RPMI7951 (cell line): Measurements from ENCODE around the gene RTP5. TPM values are rescaled to one million over a fixed set of nuclear protein-coding genes. Genes with fewer than 3 reads are reported as not detected.

Source experiments
- DNase-seq: peaks from one replicate; pipeline ENCODE4 v3.0.0-alpha.2; 2012; ENCODE audit warnings: low read depth
- total RNA-seq: library from RNA; depleted of rRNA; stranded (reverse); fragments of >200 nt; shearing (Covaris generic); gene quantifications from 2 replicates; pipeline ENCODE4 v1.2.3, GENCODE V29; 2014

RTP5 gene
- total RNA-seq, 1 experiment from 2014 or later = not detected

DNA sequence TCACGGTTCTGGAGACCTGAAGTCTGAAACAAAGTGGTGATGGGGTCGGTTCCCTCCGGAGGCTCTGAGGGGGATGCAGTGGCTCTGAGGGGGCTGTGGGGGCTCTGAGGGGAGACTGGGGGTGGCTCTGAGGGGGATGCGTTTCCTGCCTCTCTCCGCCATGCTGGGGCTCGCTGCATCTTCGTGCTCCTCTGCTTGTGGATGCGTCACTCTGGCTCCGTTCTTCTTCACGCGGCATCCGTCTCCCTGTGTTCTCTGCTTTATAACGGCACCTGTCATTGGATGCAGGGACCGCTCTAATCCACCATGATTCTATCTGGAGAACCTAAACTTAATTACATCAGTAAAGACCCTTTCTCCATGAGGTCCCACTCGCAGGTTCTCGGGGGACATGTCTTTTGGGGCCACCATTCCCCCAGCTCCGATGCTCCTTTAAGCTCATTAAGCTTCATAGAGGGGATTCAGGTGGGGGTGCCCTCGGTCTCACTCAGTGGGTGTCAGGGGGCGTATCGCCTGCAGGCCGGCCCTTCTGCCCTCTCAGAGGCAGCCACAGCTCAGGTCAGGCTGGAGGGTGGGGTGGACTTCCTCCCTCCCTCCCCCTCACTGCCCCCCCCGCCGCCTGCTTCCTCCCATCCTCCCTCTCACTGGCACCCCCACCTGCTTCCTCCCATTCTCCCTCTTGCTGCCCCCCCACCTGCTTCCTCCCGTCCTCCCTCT is 18.4 kb downstream of the RTP5 start:
- DNase-seq = no peak

DNA sequence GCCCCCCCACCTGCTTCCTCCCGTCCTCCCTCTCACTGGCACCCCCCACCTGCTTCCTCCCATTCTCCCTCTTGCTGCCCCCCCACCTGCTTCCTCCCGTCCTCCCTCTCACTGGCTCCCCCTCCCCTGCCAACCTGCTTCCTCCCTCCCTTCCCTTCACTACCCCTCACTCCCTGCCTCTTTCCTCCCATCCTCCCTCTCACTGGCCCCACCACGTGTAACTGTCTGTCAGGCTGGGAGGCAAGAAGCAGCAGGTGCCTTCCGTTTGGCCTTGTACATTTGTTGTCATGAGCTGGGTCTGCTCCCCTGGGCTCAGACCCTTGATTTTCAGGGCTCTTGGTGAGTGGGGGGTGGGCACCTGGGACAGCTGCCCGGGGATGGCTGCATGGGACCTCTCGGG is 19.1 kb downstream of the RTP5 start:
- no peak for DNase-seq

DNA sequence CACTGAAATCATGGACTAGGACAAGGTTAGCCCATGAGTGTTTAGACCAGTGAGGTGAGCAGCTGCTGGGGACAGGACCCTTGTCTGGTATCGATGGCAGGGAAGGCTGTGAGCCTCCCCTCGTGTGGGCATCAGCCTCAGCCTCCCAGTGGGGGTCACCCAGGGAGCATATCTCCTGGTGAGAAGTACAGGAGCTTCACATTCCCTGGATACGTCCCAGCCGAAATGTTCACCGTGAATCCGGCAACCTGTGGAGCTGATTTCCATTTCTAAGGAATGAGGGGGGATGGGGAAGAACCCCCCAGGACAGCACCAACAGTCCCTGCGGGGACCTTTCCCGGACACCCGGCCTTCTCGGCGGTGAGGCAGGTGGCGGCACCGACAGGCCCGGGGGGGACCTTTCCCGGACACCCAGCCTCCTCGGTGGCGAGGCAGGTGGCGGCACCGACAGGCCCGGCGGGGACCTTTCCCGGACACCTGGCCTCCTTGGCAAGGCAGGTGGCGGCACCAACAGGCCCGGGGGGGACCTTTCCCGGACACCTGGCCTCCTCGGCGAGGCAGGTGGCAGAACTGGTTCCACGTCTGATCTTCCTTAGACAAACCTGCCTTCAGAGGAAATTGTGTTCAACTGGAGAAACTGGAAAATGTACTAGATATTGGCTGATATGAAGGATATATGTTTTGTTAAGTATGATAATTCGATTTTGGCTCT is 21.2 kb downstream of the RTP5 start:
- DNase-seq = no peak

DNA sequence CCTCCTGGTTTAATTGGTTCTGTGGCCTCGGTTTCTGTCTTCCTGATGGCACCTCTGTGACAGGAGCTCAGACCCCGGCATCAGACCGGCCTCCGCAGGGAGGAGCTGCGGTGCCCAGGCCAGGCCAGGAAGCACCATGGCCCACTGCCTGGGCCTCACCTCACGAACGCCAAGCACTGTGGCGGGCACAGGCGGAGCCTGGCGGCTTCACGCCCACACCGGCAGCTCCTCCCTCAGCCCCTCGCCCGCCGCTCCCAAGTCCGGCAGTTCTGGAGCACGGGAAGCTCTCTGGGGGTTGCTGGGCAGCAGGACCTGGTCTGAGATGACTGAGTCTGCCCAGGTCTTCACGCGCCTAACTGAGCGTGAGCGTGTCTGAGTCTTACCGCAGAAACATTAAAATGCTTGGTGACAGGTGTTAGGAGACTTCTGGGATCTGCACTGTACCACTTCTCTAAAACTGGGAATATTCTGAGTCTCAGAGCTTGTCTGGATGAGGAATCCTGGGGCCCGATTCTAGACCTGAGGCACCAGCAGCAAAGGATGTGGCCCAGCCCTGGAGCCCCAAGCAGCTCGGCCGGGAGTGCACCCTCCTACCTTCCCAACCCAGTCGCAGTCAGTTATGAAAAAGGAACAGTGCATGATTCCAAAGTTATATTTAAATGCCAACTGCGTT is 21.9 kb downstream of the RTP5 start:
- no peak for DNase-seq

DNA sequence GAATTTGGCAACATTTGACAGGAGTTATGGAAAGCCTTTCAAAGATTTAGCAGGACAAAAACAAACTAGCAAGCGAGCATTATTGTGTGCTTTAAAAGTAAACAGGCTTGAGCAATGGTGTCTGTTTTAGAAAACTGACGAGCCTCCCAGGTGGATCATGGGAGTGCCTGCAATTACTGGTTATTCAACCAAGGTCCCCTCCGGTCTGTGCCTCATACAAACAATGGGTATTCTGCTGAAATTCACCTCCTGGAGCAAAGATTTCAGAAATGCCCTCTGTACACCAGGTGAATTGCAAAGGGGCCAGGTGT is 22.4 kb downstream of the RTP5 start:
- DNase-seq = no peak

DNA sequence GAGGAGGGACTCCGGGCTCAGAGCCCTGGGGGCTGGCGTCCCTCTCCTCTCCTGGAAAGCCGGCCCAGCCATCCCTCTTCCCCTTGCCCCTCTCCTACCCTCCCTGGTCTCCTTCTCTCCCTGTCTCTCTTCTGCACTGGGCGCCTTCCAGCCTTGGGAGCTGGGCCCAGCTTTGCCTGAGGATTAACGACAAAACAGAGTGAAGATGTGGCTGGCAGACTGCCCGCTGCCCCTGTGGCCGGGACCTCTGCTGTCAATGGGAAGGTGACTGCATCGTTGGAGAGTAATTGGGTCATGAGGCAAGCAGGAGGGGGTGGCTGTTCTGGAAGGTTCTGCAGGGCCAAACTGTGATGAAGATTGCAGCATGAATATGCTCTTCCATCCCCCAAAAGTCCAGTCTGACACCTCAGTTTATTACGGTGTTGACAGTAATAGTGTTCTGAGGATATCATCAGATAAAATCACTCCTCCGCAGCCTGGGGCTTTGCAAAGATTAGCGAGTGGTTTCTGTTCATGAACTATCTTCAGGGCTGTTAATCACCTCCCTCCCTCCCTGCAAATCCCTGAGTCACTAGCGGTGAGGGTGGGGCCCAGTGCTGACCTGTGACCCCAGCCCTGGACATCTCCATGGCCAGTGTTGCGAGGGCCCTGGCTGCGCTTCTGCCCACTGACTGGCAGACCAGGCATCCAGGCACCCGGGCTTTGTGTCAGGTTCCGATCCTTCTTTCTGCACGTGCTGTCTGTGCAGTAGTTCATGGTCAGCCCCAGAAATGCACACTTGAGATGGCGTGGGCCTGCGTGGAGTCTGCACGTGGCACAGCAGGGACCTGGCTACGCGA is 23.0 kb downstream of the RTP5 start:
- no peak for DNase-seq

DNA sequence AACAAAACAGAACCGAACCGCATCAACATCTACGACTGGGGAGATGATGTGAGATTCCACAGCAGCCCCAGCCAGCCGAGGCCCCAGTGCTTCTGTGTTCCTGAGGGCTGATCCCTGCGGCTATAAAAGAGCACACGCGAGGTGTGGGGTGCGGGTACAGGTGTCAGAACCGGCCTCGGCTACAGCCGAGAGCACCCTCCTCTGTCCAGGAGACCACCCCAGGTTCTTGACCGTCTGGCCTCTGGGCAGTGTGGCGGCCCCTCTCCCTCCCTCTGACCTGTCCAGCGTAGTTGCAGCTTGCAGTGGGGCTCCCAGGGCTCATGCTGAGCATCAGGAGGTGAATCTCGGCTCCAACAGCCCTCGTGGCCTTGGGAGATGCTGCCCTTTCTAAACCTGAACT is 23.7 kb downstream of the RTP5 start:
- DNase-seq = no peak

DNA sequence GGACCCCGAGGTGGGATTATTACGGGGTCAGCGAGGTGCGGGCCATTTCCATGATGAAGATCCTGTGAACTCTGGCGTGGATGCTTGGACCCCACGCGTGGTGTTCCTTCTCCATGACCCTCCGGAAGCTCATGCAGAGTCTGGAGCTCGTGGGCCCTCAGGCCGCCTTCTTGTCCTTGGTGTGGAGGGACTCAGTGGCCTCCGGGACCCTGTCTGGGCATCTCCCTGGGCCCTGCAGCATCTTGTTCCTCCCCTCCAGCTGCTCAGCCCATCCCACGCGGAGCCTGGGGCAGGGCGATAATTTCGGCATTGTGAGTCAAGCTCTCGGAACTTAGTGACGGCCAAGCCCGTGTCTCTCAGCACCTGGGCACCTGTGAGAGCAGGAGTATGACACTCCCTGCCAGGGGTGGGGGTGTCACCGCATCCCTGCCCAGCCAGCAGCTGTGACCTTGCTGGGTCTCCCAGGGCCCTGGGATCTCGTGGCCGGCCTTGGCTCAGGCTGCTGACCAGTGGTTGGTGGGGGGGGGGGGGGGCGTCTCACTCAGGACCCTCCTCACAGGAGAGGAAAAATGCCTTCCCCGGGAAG is 24.6 kb downstream of the RTP5 start:
- DNase-seq = no peak

DNA sequence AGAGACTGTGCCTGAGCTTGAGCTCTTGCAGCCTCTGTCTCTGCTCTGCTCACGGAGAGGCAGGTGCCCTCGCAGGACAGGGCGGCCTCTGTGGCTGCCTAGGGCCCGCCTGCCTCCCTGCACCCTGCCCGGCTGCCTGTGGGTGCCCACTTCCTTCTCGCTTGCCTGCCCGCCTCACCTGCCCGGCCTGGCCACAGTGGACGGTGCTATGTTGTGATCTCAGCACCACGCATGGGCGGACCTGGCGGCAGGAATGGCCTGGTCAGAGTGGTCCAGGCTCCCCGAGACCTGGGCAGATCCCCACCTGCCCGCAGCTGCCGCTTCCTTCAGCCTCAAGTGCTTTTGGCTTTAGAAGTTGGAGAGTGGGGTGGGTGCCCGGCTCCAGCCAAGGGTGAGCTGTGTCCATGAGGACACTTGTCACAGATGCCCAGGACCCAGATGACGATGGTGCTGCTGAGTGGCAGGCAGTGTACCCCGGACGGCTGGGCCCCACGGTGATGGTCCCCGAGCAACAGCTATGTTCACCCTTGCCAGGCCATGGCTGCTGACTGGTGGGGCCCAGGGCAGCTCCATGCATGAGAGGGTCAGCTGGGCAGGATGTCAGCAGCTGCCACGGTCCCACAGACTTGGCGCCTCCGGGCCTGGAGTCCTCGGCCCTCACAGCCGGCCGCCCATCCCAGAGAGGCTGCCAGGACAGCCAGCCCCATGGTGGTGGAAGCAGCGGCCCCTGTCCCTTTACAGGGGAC is 25.3 kb downstream of the RTP5 start:
- no peak for DNase-seq

DNA sequence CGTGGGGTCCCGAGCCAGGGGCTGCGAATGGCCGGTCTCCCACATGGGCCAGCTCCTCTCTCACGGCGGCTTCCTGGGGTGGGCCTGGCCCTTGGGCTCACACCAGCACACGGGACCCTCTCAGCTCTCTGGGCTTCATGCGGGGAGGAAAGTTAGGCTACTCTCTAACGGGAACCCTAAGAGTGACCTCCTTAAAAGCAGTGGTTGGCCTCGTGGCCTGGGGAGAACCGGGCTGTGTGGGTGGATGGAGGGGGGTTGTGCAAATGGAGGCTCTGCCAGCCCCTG is 25.8 kb downstream of the RTP5 start:
- no peak for DNase-seq

DNA sequence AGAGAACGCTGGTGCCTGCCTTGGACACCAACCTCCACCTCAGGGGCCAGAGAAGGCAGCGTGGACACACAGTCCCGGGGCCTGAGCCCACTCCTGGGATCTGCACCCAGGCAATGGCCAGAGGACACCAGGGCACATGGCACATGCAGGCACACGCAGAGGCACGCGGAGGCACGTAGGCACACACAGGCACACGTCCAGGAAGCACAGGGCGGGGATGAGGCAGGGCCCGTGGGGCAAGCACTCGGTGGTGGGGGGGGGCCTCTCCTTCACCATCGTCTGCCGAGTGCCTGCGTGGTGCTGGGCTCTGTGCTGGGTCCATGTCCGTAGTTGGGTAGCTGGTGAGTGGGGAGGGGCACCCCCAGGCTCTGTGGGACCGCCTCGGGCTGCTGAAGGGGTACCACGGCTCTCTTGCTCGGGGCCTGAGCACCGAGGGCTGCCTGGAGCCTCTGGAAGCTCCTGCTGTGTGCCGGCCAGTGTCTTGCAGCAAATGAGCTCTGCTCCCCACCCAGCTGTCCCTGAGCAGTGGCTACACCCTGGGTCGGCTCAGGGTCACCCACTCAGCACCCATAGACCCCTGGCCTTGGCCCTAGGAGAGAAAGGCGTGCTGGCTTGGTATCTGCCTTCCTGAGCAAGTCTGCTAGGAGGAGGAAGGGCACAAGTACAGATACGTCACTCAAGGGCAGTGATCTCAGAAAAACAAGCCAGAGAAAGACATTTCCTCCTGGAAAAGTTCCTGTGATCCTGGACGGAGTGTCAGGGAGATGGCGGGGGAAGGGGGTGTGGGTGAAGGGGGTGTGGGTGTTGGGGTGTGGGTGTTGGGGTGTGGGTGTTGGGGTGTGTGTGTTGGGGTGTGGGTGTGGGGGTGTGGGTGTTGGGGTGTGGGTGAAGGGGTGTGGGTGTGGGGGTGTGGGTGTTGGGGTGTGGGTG is 26.4 kb downstream of the RTP5 start:
- no peak for DNase-seq

DNA sequence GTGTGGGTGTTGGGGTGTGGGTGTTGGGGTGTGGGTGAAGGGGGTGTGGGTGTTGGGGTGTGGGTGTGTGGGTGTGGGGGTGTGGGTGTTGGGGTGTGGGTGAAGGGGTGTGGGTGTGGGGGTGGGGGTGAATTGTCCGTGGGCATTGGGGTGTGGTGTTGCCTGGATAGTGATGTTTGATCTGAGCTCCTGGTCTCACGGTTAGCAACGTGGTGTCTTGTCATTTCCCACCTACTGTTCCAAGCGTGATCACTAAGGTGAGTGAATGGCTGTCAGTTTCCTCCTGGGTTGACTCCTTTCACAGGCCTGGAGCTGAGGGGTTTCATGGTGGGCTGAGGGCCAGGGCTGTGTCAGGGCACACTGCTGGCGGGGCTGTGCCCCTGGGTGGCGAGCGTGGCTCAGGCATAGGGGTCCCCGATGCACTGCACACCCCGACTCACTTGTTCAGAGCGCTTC is 27.2 kb downstream of the RTP5 start:
- no peak for DNase-seq

DNA sequence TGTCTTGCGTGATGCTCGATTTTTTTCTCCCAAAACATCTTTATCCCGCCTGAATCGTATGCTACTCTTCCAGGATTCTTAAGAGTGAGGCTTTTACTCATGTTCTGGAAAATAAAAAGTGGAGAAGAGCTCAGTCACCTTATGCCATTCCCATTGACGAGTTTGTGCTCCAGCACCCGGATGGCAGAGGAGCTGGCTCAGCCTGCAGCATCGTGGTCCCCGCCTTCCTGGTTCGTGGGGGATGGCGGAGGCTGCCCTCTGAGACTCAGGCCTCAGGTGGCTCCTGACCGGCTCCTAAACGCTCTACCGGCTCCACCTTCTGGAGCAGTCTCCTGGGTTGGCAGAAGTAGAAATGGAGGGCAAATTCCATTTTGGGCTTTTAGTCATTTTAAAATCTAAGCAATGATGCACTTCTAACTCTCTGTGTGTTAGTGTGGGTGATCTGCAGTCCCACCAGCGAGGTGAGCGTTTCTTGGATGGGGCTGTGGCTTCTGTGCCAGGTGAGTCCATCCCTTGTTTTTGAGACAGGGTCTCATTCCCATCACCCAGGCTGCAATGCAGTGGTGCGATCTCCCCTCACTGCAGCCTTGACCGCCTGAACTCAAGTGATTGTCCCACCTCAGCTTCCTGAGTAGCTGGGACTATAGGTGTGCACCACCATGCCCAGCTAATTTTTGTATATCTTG is 27.8 kb downstream of the RTP5 start:
- no peak for DNase-seq

DNA sequence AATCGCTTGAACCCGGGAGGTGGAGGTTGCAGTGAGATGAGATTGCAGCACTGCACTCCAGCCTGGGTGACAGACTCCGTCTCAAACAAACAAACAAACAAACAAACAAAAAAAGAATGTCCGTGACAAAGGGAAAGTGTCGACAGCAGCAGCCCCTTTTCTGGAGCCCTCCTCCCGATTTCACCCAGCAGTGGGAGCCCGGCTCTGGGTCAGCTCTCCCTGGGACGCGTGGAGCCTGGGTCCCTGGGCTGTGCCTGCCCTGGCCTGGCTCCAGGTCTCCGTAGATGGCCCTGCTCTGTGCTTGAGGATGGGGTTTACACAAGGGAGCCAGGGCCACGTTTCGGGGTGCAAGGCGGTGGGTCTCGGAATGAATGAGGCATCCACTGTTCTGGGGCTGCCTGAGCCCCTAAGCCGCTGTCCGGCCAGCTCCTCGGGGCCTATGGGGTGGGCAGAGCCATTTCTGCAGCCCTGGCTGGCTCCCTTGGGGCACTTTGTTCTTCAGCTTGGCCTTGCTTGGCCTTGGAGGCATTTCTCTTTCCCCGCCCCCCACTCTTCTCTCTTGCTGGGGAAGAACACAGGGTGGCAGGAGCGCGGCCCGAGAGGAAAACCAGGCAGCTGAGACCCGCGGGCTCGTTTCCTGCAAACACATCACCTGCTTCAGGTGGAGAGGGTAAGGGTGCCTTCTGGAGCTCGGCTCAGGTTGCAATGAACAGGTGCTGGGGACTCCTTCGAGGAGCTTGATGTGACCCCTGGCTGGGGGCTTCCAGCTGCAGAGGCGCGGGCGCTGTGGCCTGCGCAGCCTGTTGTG is 29.1 kb downstream of the RTP5 start:
- no peak for DNase-seq

DNA sequence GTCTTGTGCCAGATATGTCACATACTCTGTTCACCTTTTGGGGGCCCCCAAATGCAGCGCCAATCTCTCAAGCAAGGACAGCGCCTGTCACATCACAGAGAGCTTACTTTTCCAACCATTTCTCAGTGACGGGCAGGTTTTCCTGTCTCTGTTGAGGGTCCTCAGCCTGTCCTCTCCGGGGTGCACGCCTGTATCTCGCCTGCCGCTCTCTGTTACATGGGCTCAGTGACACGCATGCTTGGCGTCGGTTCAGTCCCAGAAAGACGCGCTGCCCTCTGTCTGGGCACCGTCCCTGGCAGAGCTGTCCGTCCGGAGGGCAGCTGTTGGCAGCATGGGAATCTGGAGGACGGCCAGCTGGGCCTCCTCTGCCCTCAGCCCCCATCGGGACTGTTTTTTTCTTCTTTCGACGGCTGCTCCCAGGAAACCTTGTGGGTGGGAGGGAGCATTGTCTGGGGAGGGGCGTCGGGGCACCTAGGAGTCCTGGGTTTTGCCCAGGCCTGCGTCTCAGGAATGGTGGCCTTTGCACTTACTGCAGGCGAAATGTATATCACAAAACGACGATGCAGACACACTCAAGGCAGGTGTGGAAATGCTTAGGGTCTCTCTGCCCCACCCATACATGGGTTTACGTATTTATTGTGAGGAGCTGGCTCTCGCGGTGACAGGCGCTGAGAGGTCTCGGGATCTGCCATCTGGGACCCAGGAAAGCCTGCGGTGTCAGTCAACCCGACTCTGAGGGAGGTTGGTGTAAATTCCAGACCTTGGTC is 30.9 kb downstream of the RTP5 start:
- no peak for DNase-seq

DNA sequence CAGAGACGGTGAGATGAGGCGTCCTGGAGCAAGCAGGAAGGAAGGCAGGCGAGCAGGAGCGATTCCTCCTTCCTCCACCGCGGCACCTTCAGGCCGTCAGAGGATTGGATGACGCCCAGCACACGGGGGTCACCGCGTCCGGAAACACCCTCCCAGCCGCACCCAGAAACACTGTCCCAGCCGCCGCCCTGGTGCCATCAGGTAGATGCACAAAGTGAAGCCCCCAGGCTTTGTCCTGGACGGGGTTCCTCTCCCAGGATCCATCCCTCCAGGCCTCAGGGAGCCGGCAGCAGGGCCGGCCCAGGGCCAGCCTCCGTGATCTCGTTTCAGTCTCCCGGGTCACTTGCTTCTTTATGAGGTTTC is 31.5 kb downstream of the RTP5 start:
- no peak for DNase-seq

DNA sequence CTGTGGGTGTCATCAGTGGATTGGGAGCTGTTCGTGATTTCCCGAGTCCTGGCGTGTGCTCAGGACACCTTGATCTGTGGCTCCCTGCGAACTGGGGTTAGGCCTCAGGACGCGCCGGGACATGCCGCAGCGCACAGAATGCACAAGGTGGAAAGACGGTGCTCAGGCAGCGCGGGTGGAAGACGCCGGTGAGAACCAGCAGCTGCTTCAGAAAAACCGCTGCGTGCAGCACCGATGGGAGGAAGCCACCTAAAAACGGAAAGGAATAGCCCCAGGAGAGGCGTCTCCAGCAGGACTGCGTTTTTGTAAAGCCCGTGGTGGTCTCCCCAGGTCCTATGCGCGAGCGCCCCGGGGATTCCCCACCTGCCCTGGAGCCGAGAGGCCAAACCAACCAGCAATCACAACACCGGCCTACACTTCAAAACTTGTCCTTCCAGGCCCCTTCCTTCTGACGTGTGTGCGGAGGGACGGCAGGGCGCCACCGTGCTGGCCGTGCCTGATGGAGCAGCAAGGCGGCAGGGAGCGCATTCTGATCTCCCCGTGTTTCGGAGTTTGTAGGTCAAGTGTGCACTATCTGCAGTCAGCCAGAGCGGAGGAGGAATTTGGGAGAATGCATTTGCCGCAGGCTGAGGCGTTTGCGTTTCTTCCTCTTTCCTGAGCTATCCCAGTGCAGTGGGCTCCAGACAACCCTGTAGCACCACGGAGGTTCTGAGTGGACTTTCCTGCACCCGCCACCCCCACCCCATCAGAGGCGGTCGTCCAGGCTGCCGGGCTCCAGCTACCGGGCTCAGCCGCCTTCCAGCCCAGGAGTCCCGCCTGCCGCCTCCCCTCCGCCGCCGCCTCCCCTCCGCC is 32.2 kb downstream of the RTP5 start:
- no peak for DNase-seq
